ENCODE measurements around the gene B3GALNT1.

- TF ChIP-seq CTCF (IDR thresholded peaks at IDR 0.05 in 4 of 5, conservative IDR thresholded peaks at IDR 0.05 in 1 of 5) (no peak), POLR2A (IDR thresholded peaks at IDR 0.05) (no peak)
These were observed 53.3 kb downstream of the B3GALNT1 start for GRCh38 chr3:161051856-161052255.

Measured in gastrocnemius medialis (tissue), 4 donors.